IMR-90 (cell line): ENCODE results near the gene CPA4. TPM values are rescaled to one million over a fixed set of nuclear protein-coding genes. Genes with fewer than 3 reads are reported as not detected.

Experiments used
- ATAC-seq: fragments of 200-7000 bp; cut with Tn5 transposase; 2 replicates; pipeline ENCODE4 v1.9.1; 2020; ENCODE audit warnings: low read depth, mild to moderate bottlenecking, moderate library complexity
- BruUV-seq: library from RNA; stranded (reverse); fragments of 400-500 nt; replicated peaks from 2 replicates; lab custom pipeline; 2021; lab: Mats Ljungman, UMichigan
- CTCF ChIA-PET: fragments of 300-600 bp; formaldehyde crosslinking; extraction: SDS; loops from one replicate; lab custom pipeline; 2021; ENCODE audit warnings: antibody characterized with exemption; lab: Yijun Ruan, JAX
- POLR2A ChIA-PET: fragments of 300-600 bp; sonication (Branson Sonifier 250); formaldehyde crosslinking; loops from one replicate; lab custom pipeline; 2022; ENCODE audit warnings: antibody characterized with exemption; ENCODE audit not compliant: unreplicated experiment; lab: Charles Lee
- DNase-seq: peaks from one replicate; pipeline ENCODE4 v3.0.0; 2013
- H2AFZ ChIP-seq: replicated peaks from 2 replicates; pipeline ENCODE3; 2013; ENCODE audit warnings: low read length, mild to moderate bottlenecking; ENCODE audit not compliant: poor library complexity
- H2AK5ac ChIP-seq: 2 replicates; pipeline ENCODE4 v1.6.1; 2013; ENCODE audit warnings: low read depth, low read length, inconsistent platforms
- H2AK9ac ChIP-seq: replicated peaks from 2 replicates; pipeline ENCODE3; 2013; ENCODE audit warnings: mild to moderate bottlenecking, low read depth, low read length, moderate library complexity; ENCODE audit not compliant: poor library complexity
- H2BK120ac ChIP-seq: 2 replicates; pipeline ENCODE4 v1.6.1; 2013; ENCODE audit warnings: low read depth, low read length, inconsistent platforms
- H2BK15ac ChIP-seq: 3 replicates; pipeline ENCODE4 v1.6.1; 2013; ENCODE audit warnings: low read depth, low read length, inconsistent platforms
- H2BK20ac ChIP-seq: 2 replicates; pipeline ENCODE4 v1.6.1; 2013; ENCODE audit warnings: low read depth, mild to moderate bottlenecking, inconsistent platforms, low read length, moderate library complexity
- H2BK5ac ChIP-seq: 2 replicates; pipeline ENCODE4 v1.6.1; 2013; ENCODE audit warnings: mild to moderate bottlenecking, low read depth, low read length, inconsistent platforms; ENCODE audit not compliant: poor library complexity, severe bottlenecking
- H3K14ac ChIP-seq: replicated peaks from 2 replicates; pipeline ENCODE4 v1.6.1; 2013; ENCODE audit warnings: low read depth, low read length, inconsistent platforms
- H3K18ac ChIP-seq: 2 replicates; pipeline ENCODE4 v1.6.1; 2013; ENCODE audit warnings: low read depth, low read length, control low read depth
- H3K23ac ChIP-seq: 2 replicates; pipeline ENCODE4 v1.6.1; 2013; ENCODE audit warnings: low read depth, low read length, inconsistent platforms
- H3K27ac ChIP-seq: 2 replicates; pipeline ENCODE4 v1.5.1; 2013; ENCODE audit warnings: mild to moderate bottlenecking, control low read depth, low read length; ENCODE audit not compliant: insufficient read depth
- H3K27me3 ChIP-seq: 2 replicates; pipeline ENCODE4 v1.6.1; 2013; ENCODE audit warnings: low read length; ENCODE audit not compliant: control insufficient read depth, insufficient read depth
- H3K36me3 ChIP-seq: 2 replicates; pipeline ENCODE4 v1.6.1; 2013; ENCODE audit warnings: low read length, mixed read lengths; ENCODE audit not compliant: control insufficient read depth, insufficient read depth
- H3K4ac ChIP-seq: 2 replicates; pipeline ENCODE4 v1.6.1; 2013; ENCODE audit warnings: low read depth, low read length, inconsistent platforms
- H3K4me1 ChIP-seq: 2 replicates; pipeline ENCODE4 v1.6.1; 2013; ENCODE audit warnings: low read length, mixed read lengths; ENCODE audit not compliant: control insufficient read depth, insufficient read depth
- H3K4me2 ChIP-seq: 2 replicates; pipeline ENCODE4 v1.6.1; 2013; ENCODE audit warnings: low read depth, mild to moderate bottlenecking, control low read depth, low read length, moderate library complexity
- H3K4me3 ChIP-seq: 2 replicates; pipeline ENCODE4 v1.5.1; 2013; ENCODE audit warnings: low read depth, mild to moderate bottlenecking, control low read depth, low read length, moderate library complexity; ENCODE audit not compliant: insufficient read depth
- H3K56ac ChIP-seq: 2 replicates; pipeline ENCODE4 v1.6.1; 2013; ENCODE audit warnings: low read length, inconsistent platforms; ENCODE audit not compliant: insufficient read depth; ENCODE audit errors: extremely low read depth
- H3K79me1 ChIP-seq, 2 experiments: 2 replicates each; pipeline ENCODE4 v1.6.1; 2013; ENCODE audit warnings: low read length in 2 of 2, inconsistent platforms in 1 of 2, low read depth in 1 of 2
- H3K9ac ChIP-seq: 2 replicates; pipeline ENCODE4 v1.6.1; 2013; ENCODE audit warnings: low read depth, low read length, control low read depth
- H3K9me1 ChIP-seq: 2 replicates; pipeline ENCODE4 v1.6.1; 2013; ENCODE audit warnings: low read length, inconsistent platforms; ENCODE audit not compliant: insufficient read depth
- H3K9me3 ChIP-seq: 2 replicates; pipeline ENCODE4 v1.6.1; 2013; ENCODE audit warnings: low read length; ENCODE audit not compliant: control insufficient read depth, insufficient read depth
- H4K20me1 ChIP-seq: 2 replicates; pipeline ENCODE4 v1.6.1; 2013; ENCODE audit warnings: low read length, inconsistent platforms; ENCODE audit not compliant: insufficient read depth
- H4K5ac ChIP-seq: 2 replicates; pipeline ENCODE4 v1.6.1; 2013; ENCODE audit warnings: mild to moderate bottlenecking, low read depth, low read length, control low read depth
- H4K8ac ChIP-seq, 2 experiments: 2 replicates each; pipeline ENCODE4 v1.6.1; 2013; ENCODE audit warnings: low read depth in 2 of 2, low read length in 2 of 2, control low read depth in 1 of 2, inconsistent platforms in 1 of 2
- H4K91ac ChIP-seq: 2 replicates; pipeline ENCODE4 v1.6.1; 2013; ENCODE audit warnings: low read depth, low read length, inconsistent platforms; ENCODE audit not compliant: insufficient read depth
- MAFK ChIP-seq: IDR thresholded peaks from 2 replicates; pipeline ENCODE4 v1.6.1; 2012; ENCODE audit warnings: low read depth, low read length, improper control_type of control experiment
- WGBS, 2 experiments: methylation state at CpG; one replicate each; pipeline versions ENCODE4 v1.1.5 to v1.1.7; 2013; ENCODE audit warnings: missing lambda C conversion rate in 2 of 2; ENCODE audit not compliant: insufficient read length in 1 of 2; ENCODE audit errors: extremely low coverage in 2 of 2; 5-methylcytosine and 5-hydroxymethylcytosine counted together
- dilution Hi-C: fragments of 300-500 bp; cut with HindIII; formaldehyde crosslinking; loops from one replicate; pipeline ENCODE4 v1.14.3; 2018; ENCODE audit warnings: low sequenced_read_pairs; ENCODE audit not compliant: unreplicated experiment
- in situ Hi-C: fragments of 300-500 bp; cut with MboI; formaldehyde crosslinking; loops from 3 replicates; pipeline ENCODE4 v1.14.3; 2019; ENCODE audit warnings: low sequenced_read_pairs, inconsistent platforms, mixed read lengths
- intact Hi-C: fragments of 100-400 bp; cut with micrococcal nuclease; formaldehyde crosslinking; loops from 2 replicates; pipeline ENCODE4 v1.10.0; 2022
- polyA plus RNA-seq, 3 experiments: library from polyadenylated mRNA; depleted of rRNA; stranded (reverse); fragments of >200 nt; gene quantifications; 2 replicates each; pipeline ENCODE4 v1.2.3, GENCODE V29; 2012; ENCODE audit warnings: low replicate concordance in 1 of 3
- total RNA-seq: library from RNA; depleted of rRNA; stranded (reverse); fragments of >200 nt; gene quantifications from 2 replicates; pipeline ENCODE4 v1.2.3, GENCODE V29; 2012
- TF ChIP-seq, protein P1 (sequence below): conservative IDR thresholded peaks from 2 replicates; pipeline ENCODE4 v1.5.1; 2012; ENCODE audit warnings: mild to moderate bottlenecking, low read depth, low read length, improper control_type of control experiment

CPA4 gene
- total and polyA plus RNA-seq, 2 of the 4 experiments (the other 2 are of a cell fraction) = 316 to 365 TPM

DNA sequence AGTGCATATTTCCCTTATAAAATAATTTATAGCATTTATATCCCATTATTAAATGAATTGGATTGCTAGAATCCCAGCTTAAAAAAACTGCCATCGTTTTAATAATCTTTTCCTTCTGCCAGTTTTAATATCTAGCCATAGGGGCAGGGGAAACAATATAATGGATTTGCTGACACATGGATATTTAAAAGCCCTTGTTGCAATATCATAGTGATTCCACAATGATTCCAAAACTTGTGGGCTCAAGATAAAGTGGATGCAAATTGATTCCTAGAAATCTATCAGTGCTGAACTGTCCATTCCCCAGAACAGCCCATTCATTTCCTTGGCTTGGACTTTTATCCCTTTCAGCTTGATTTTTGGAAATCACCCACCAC is 23.7 kb upstream of the CPA4 start:
- no peak overlapping the region for H2BK5ac ChIP-seq
- no TSS peak for BruUV-seq
- intact Hi-C loops (no loop called here), dilution Hi-C loops (no loop called here), in situ Hi-C loops (no loop called here)
- H3K9me1 ChIP-seq = no peaks in the 10 kb centered on the region; the same call in 1 of the 2 replicates
- POLR2A ChIA-PET = no interaction called here
- no peak overlapping the region for H2BK120ac ChIP-seq
- H2AK5ac ChIP-seq = no peak overlapping the region
- TF ChIP-seq MAFK = peak; percentile 87
- TF ChIP-seq, protein P1, sequence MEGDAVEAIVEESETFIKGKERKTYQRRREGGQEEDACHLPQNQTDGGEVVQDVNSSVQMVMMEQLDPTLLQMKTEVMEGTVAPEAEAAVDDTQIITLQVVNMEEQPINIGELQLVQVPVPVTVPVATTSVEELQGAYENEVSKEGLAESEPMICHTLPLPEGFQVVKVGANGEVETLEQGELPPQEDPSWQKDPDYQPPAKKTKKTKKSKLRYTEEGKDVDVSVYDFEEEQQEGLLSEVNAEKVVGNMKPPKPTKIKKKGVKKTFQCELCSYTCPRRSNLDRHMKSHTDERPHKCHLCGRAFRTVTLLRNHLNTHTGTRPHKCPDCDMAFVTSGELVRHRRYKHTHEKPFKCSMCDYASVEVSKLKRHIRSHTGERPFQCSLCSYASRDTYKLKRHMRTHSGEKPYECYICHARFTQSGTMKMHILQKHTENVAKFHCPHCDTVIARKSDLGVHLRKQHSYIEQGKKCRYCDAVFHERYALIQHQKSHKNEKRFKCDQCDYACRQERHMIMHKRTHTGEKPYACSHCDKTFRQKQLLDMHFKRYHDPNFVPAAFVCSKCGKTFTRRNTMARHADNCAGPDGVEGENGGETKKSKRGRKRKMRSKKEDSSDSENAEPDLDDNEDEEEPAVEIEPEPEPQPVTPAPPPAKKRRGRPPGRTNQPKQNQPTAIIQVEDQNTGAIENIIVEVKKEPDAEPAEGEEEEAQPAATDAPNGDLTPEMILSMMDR = no peak
- no peak overlapping the region for H2BK20ac ChIP-seq
- H3K23ac ChIP-seq = no peak overlapping the region
- peak overlapping the region; percentile 25 for H2AFZ ChIP-seq
- no peak for DNase-seq
- no peak overlapping the region for H3K4ac ChIP-seq
- WGBS, 2 experiments = no CpG with 5 or more reads among the region's 1 CpG
- CTCF ChIA-PET = no interaction called here
- no peak overlapping the region for H3K56ac ChIP-seq
- H3K9me3 ChIP-seq = no peaks in the 10 kb centered on the region
- peaks cover 4% of the 10 kb centered on the region; the same call in 1 of the 2 replicates for H3K27me3 ChIP-seq
- H3K27ac ChIP-seq = no peak overlapping the region
- H3K36me3 ChIP-seq = no peaks in the 10 kb centered on the region
- H3K9ac ChIP-seq = no peak overlapping the region
- no peak overlapping the region for H3K14ac ChIP-seq
- ATAC-seq = no peak
- H3K4me1 ChIP-seq = peaks cover 10% of the 10 kb centered on the region
- no peak overlapping the region for H3K18ac ChIP-seq
- H4K20me1 ChIP-seq = no peaks in the 10 kb centered on the region
- no peak overlapping the region for H4K5ac ChIP-seq
- no peak overlapping the region for H4K8ac ChIP-seq
- H2BK15ac ChIP-seq = no peak overlapping the region
- H3K4me3 ChIP-seq = no peak overlapping the region
- H3K4me2 ChIP-seq = no peak overlapping the region
- no peak overlapping the region for H4K91ac ChIP-seq
- H2AK9ac ChIP-seq = no peak overlapping the region
- H3K79me1 ChIP-seq = no peaks in the 10 kb centered on the region
